Activated T-helper 2 cell treated with anti-CD3 and anti-CD28 coated beads, Interferon-gamma antibody, Interleukin-2, Interleukin-4, amounts not matched to agents 10 μg/mL and 5 μg/mL and 100 μg/mL, durations not matched to agents 14 hours and 24 hours and 36 hours (primary cell): ENCODE data around the gene SCN2A. TPM values are rescaled to one million over a fixed set of nuclear protein-coding genes. Genes with fewer than 3 reads are reported as not detected.
"Not testable (repeated sequence)": the region's sequence is repeated elsewhere in the genome, so short reads cannot be mapped to it uniquely, and the experiment has no call there.

Experiments used
- DNase-seq: peaks from one replicate; pipeline ENCODE4 v3.0.0; 2021; ENCODE audit warnings: low spot score
- H3K27ac Mint-ChIP-seq: one replicate; pipeline ENCODE4 v1.8.0; 2021; ENCODE audit warnings: mixed read lengths
- H3K27me3 Mint-ChIP-seq: one replicate; pipeline ENCODE4 v1.8.0; 2021; ENCODE audit warnings: low read depth, mixed read lengths
- H3K36me3 Mint-ChIP-seq: one replicate; pipeline ENCODE4 v1.8.0; 2021; ENCODE audit warnings: low read depth, mixed read lengths
- H3K4me1 Mint-ChIP-seq: one replicate; pipeline ENCODE4 v1.8.0; 2021; ENCODE audit warnings: low read depth, mixed read lengths
- H3K4me3 Mint-ChIP-seq: one replicate; pipeline ENCODE4 v1.8.0; 2021; ENCODE audit warnings: low read depth, mild to moderate bottlenecking, moderate library complexity, mixed read lengths
- H3K9me3 Mint-ChIP-seq: one replicate; pipeline ENCODE4 v1.8.0; 2021; ENCODE audit warnings: mixed read lengths
- intact Hi-C: fragments of 100-400 bp; cut with micrococcal nuclease; formaldehyde crosslinking; loops from one replicate; pipeline ENCODE4 v1.15.1; 2023
- total RNA-seq: library from RNA; stranded (reverse); gene quantifications from 2 replicates; pipeline ENCODE4 v1.2.3, GENCODE V29; 2022

The SCN2A gene
- total RNA-seq, 1 donor from 2014 or later = not detected

DNA sequence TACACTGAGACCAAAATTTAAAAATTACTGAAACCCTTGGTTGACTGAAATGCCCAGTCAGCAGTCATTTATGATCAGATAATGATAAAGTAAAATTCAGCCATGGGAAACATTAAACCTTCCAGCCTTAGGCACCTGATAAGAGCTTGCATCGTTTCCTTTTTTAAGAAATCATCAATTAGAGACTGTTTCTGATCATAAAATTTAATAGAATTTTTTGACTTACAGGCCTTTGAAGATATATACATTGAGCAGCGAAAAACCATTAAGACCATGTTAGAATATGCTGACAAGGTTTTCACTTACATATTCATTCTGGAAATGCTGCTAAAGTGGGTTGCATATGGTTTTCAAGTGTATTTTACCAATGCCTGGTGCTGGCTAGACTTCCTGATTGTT, 130.7 kb downstream of the SCN2A start:
- Mint-ChIP-seq H3K4me1 (peaks cover 5% of the 10 kb centered on the region), H3K27ac (no peak overlapping the region), H3K36me3 (no peaks in the 10 kb centered on the region), H3K4me3 (no peak overlapping the region), H3K27me3 (peaks cover 2% of the 10 kb centered on the region), H3K9me3 (no peaks in the 10 kb centered on the region)
- no peak for DNase-seq
- intact Hi-C loops = no loop called here

DNA sequence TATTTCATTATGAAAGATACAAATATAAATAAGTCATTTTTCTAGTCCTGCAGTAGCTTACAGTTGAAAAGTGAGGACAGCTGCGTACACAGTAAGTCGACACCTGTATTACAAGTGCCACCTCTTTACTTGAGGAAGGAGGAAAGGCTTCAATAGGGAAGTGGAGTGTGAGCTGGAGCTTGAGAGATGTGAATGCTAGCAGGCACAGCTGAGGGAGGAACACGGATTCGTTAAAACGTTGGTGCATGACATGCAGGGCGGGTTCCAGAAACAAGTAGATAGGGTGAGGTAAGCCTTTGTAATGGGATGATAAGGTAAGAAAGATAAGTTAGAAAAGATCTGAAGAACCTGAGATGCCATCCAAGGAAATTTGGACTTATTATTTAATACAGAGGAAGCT, 132.1 kb downstream of the SCN2A start:
- Mint-ChIP-seq H3K4me1 (no peaks in the 10 kb centered on the region), H3K4me3 (no peak overlapping the region), H3K27me3 (peaks cover 2% of the 10 kb centered on the region), H3K27ac (no peak overlapping the region), H3K36me3 (no peaks in the 10 kb centered on the region), H3K9me3 (no peaks in the 10 kb centered on the region)
- intact Hi-C loops = no loop called here
- no peak for DNase-seq

- Mint-ChIP-seq H3K27ac (no peak overlapping the region), H3K4me3 (no peak overlapping the region), H3K36me3 (no peaks in the 10 kb centered on the region), H3K27me3 (peaks cover 2% of the 10 kb centered on the region), H3K9me3 (no peaks in the 10 kb centered on the region), H3K4me1 (no peaks in the 10 kb centered on the region)
- DNase-seq = no peak
- intact Hi-C loops = no loop called here
Measured at GRCh38 chr2:165373278-165374010, 134.2 kb downstream of the SCN2A start.

- no peak overlapping the region for H3K4me3 Mint-ChIP-seq
- intact Hi-C loops = no loop called here
- no peaks in the 10 kb centered on the region for H3K4me1 Mint-ChIP-seq
- H3K27ac Mint-ChIP-seq = no peak overlapping the region
- no peaks in the 10 kb centered on the region for H3K9me3 Mint-ChIP-seq
- H3K27me3 Mint-ChIP-seq = peaks cover 8% of the 10 kb centered on the region
- no peaks in the 10 kb centered on the region for H3K36me3 Mint-ChIP-seq
- no peak for DNase-seq
Measured at GRCh38 chr2:165376571-165376975, 137.4 kb downstream of the SCN2A start.

- no peaks in the 10 kb centered on the region for H3K9me3 Mint-ChIP-seq
- peaks cover 18% of the 10 kb centered on the region for H3K27me3 Mint-ChIP-seq
- intact Hi-C loops = no loop called here
- no peak for DNase-seq
- H3K36me3 Mint-ChIP-seq = no peaks in the 10 kb centered on the region
- H3K4me1 Mint-ChIP-seq = peaks cover 3% of the 10 kb centered on the region
- H3K27ac Mint-ChIP-seq = no peak overlapping the region
- no peak overlapping the region for H3K4me3 Mint-ChIP-seq
Measured at GRCh38 chr2:165382362-165382761, 143.1 kb downstream of the SCN2A start.

DNA sequence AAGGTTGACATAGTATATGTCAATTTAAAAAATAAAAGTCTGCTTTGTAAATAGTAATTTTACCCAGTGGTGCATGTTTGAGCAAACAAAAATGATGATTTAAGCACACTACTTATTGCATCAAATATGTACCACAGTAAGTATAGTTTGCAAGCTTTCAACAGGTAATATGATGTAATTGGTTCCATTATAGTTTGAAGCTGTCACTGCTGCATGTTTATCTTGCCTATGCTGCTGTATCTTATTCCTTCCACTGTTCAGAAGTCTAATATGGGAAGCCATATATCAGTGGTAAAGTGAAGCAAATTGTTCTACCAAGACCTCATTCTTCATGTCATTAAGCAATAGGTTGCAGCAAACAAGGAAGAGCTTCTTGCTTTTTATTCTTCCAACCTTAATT, 151.7 kb downstream of the SCN2A start:
- Mint-ChIP-seq H3K27ac (no peak overlapping the region), H3K9me3 (no peaks in the 10 kb centered on the region), H3K27me3 (peaks cover 23% of the 10 kb centered on the region), H3K4me1 (peaks cover 11% of the 10 kb centered on the region), H3K36me3 (no peaks in the 10 kb centered on the region), H3K4me3 (no peak overlapping the region)
- DNase-seq = no peak
- intact Hi-C loops = loop anchor here (10.0 kb wide), 1 partner anchor 404 kb away; the partner anchor contains the start of gene GALNT3

GRCh38 chr2:165391791-165392190, 152.6 kb downstream of the SCN2A start:
- DNase-seq = no peak
- intact Hi-C loops = loop anchor here (10.0 kb wide), 1 partner anchor 403 kb away; the partner anchor contains the start of gene GALNT3
- H3K9me3 Mint-ChIP-seq = no peaks in the 10 kb centered on the region

DNA sequence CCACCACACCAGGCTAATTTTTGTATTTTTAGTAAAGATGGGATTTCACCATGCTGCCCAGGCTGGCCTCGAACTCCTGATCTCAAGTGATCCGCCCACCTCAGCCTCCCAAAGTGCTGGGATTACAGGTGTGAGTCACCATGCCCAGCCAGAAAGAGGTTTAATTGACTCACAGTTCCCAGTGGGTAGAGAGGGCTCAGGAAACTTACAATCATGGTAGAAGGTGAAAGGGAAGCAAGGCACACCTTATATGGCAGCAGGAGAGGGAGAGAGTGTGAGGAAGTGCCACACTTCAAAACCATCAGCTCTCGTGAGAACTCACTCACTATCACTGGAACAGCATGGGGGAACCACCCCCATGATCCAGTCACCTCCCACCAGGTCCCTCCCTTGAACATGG, 159.4 kb downstream of the SCN2A start:
- H3K27ac Mint-ChIP-seq, H3K9me3 Mint-ChIP-seq, H3K36me3 Mint-ChIP-seq, DNase-seq, H3K4me1 Mint-ChIP-seq, H3K4me3 Mint-ChIP-seq: not testable (repeated sequence)
- H3K27me3 Mint-ChIP-seq = peaks cover 20% of the 10 kb centered on the region
- intact Hi-C loops = loop anchor here (5.0 to 10.0 kb wide), 2 partner anchors 396 to 554 kb away; partner anchors contain the start of genes GALNT3 and TTC21B

More at GRCh38 chr2:165391791-165392190, 152.6 kb downstream of the SCN2A start:
- H3K4me3 Mint-ChIP-seq = peak overlapping the region; percentile 10
- peaks cover 11% of the 10 kb centered on the region for H3K4me1 Mint-ChIP-seq
- H3K27me3 Mint-ChIP-seq = peaks cover 24% of the 10 kb centered on the region
- H3K36me3 Mint-ChIP-seq = no peaks in the 10 kb centered on the region
- H3K27ac Mint-ChIP-seq = no peak overlapping the region

GRCh38 chr2:165401285-165401852, 162.2 kb downstream of the SCN2A start:
- intact Hi-C loops = loop anchor here (1.0 to 10.0 kb wide), 2 partner anchors 473 to 723 kb away; partner anchors contain the start of gene SCN1A
- Mint-ChIP-seq H3K9me3 (no peaks in the 10 kb centered on the region), H3K36me3 (no peaks in the 10 kb centered on the region), H3K4me3 (no peak overlapping the region), H3K4me1 (peaks cover 5% of the 10 kb centered on the region), H3K27ac (no peak overlapping the region), H3K27me3 (peaks cover 20% of the 10 kb centered on the region)
- DNase-seq = no peak

- Mint-ChIP-seq H3K4me1 (peaks cover 5% of the 10 kb centered on the region), H3K27ac (no peak overlapping the region), H3K9me3 (no peaks in the 10 kb centered on the region), H3K27me3 (peaks cover 18% of the 10 kb centered on the region), H3K36me3 (no peaks in the 10 kb centered on the region), H3K4me3 (no peak overlapping the region)
- intact Hi-C loops = loop anchor here (10.0 kb wide), 1 partner anchor 723 kb away; the partner anchor contains the start of gene SCN1A
- no peak for DNase-seq
Measured at GRCh38 chr2:165402162-165402561, 162.9 kb downstream of the SCN2A start.

- intact Hi-C loops = loop anchor here (10.0 kb wide), 1 partner anchor 719 kb away; the partner anchor contains the start of gene SCN1A
- no peaks in the 10 kb centered on the region for H3K4me1 Mint-ChIP-seq
- H3K36me3 Mint-ChIP-seq = no peaks in the 10 kb centered on the region
- H3K4me3 Mint-ChIP-seq = no peak overlapping the region
- H3K9me3 Mint-ChIP-seq = no peaks in the 10 kb centered on the region
- H3K27me3 Mint-ChIP-seq = peaks cover 16% of the 10 kb centered on the region
- DNase-seq = no peak
- no peak overlapping the region for H3K27ac Mint-ChIP-seq
Measured at GRCh38 chr2:165406173-165406572, 167.0 kb downstream of the SCN2A start.

DNA sequence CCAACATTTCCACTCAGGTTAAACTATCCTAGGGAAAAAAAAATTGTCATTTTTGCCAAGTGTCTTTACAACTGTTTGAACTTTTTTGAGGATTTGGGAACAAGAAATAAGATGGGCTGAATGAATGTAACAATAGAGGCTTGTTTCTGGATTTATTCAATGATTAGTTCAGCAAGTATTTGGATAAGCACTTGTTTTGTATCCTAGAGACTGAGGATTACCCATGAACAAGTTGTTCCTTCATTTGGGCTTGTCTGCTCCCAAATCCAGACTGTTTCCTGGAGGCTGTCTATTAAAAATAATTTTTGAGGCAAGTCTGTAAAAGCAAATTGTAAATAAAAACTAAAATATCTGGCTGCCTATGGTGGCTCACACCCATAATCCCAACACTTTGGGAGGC, 168.3 kb downstream of the SCN2A start:
- Mint-ChIP-seq H3K27ac (no peak overlapping the region), H3K27me3 (peaks cover 17% of the 10 kb centered on the region), H3K4me1 (no peaks in the 10 kb centered on the region), H3K36me3 (no peaks in the 10 kb centered on the region), H3K9me3 (no peaks in the 10 kb centered on the region), H3K4me3 (no peak overlapping the region)
- intact Hi-C loops = loop anchor here (10.0 kb wide), 1 partner anchor 717 kb away; the partner anchor contains the start of gene SCN1A
- no peak for DNase-seq

DNA sequence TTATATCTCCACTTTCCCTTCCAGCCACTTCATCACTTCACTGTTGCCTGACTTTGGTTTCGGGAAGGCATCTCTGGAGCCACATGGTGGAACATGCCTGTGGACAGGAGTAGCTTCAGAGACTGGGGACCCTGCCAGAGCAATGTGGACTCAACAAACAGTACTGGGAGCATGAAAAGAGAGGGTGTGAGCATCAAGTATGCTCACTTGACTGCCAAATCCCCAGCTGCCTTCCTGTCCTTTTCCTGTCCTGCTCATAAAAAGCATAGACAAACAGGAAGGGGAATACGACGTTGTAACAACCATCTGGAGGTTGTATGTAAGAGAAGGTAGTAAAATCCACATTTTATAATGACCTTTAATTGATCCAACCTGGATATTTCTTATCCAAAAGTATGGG, 169.0 kb downstream of the SCN2A start:
- no peaks in the 10 kb centered on the region for H3K36me3 Mint-ChIP-seq
- no peak for DNase-seq
- H3K4me1 Mint-ChIP-seq = no peaks in the 10 kb centered on the region
- intact Hi-C loops = loop anchor here (10.0 kb wide), 1 partner anchor 717 kb away; the partner anchor contains the start of gene SCN1A
- H3K9me3 Mint-ChIP-seq = no peaks in the 10 kb centered on the region
- H3K4me3 Mint-ChIP-seq = no peak overlapping the region
- H3K27me3 Mint-ChIP-seq = peaks cover 14% of the 10 kb centered on the region
- no peak overlapping the region for H3K27ac Mint-ChIP-seq
